BE2C (cell line): ENCODE measurements around the gene YJU2.
"Not testable (repeated sequence)": the region's sequence is repeated elsewhere in the genome, so short reads cannot be mapped to it uniquely, and the experiment has no call there.

ENCODE experiments used
- DNase-seq: peaks from one replicate; pipeline ENCODE4 v3.0.0-alpha.2; 2020
- H3K27me3 ChIP-seq: fragments of 250-450 bp; sonication (Bioruptor Pico); 2 replicates; pipeline ENCODE4 v1.5.1; 2020; ENCODE audit warnings: mild to moderate bottlenecking
- H3K36me3 ChIP-seq: fragments of 250-450 bp; sonication (Bioruptor Pico); 2 replicates; pipeline ENCODE4 v1.5.1; 2020; ENCODE audit warnings: mild to moderate bottlenecking
- H3K4me1 ChIP-seq: fragments of 250-450 bp; sonication (Bioruptor Pico); 2 replicates; pipeline ENCODE4 v1.5.1; 2020
- H3K4me3 ChIP-seq: 2 replicates; pipeline ENCODE4 v1.5.1; 2011; ENCODE audit warnings: low read depth, low read length
- H3K9me3 ChIP-seq: fragments of 250-450 bp; sonication (Bioruptor Pico); 2 replicates; pipeline ENCODE4 v1.5.1; 2020
- TF ChIP-seq, protein P1 (sequence below): IDR thresholded peaks from 2 replicates; pipeline ENCODE4 v1.5.1; 2012; ENCODE audit warnings: mild to moderate bottlenecking, low read depth, low read length

Gene YJU2

DNA sequence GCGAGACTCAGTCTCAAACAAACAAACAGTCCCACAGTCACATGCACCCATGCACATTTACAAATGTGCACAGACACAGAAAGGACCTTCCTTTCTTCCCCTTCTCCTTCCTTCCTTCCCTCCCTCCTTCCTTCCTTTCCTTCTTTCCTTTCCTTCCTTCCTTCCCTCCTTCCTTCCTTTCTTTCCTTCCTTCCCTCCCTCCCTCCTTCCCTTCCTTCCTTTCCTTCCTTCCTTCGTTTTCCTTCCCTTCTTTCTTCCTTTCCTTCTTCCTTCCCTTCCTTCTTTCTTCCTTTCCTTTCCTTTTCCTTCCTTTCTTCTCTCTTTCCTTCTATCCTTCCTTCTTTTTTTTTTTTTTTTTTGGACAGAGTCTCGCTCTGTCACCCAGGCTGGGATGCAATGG, 33.8 kb upstream of the YJU2 start:
- TF ChIP-seq, protein P1, sequence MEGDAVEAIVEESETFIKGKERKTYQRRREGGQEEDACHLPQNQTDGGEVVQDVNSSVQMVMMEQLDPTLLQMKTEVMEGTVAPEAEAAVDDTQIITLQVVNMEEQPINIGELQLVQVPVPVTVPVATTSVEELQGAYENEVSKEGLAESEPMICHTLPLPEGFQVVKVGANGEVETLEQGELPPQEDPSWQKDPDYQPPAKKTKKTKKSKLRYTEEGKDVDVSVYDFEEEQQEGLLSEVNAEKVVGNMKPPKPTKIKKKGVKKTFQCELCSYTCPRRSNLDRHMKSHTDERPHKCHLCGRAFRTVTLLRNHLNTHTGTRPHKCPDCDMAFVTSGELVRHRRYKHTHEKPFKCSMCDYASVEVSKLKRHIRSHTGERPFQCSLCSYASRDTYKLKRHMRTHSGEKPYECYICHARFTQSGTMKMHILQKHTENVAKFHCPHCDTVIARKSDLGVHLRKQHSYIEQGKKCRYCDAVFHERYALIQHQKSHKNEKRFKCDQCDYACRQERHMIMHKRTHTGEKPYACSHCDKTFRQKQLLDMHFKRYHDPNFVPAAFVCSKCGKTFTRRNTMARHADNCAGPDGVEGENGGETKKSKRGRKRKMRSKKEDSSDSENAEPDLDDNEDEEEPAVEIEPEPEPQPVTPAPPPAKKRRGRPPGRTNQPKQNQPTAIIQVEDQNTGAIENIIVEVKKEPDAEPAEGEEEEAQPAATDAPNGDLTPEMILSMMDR, result no peak
- Histone ChIP-seq H3K36me3 (no peaks in the 10 kb centered on the region), H3K9me3 (peaks cover 6% of the 10 kb centered on the region), H3K4me1 (no peaks in the 10 kb centered on the region), H3K4me3 (no peak overlapping the region), H3K27me3 (peaks cover 49% of the 10 kb centered on the region)
- DNase-seq, result no peak

DNA sequence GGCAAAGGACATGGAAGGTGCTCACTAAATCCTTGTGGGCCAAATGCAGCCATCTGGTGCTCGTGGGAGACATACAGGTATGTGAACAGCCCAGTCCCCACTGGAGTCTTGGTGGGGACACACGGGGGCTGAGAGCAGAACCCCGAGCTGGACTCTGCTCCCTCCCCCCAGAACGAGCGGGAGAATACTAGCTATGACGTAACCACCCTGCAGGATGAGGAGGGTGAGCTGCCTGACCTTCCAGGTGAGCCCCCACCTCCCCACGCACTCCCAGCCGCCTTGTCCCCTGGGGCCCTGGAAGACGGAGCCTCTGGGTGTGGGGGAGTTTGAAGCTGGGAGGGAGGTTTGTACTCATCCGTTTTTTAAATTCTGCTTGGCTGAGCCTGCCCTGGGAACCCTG, 31.1 kb upstream of the YJU2 start:
- Histone ChIP-seq H3K9me3 (peaks cover 6% of the 10 kb centered on the region), H3K4me3 (no peak overlapping the region), H3K27me3 (peaks cover 43% of the 10 kb centered on the region), H3K36me3 (no peaks in the 10 kb centered on the region), H3K4me1 (no peaks in the 10 kb centered on the region)
- TF ChIP-seq, protein P1, result no peak
- no peak for DNase-seq

DNA sequence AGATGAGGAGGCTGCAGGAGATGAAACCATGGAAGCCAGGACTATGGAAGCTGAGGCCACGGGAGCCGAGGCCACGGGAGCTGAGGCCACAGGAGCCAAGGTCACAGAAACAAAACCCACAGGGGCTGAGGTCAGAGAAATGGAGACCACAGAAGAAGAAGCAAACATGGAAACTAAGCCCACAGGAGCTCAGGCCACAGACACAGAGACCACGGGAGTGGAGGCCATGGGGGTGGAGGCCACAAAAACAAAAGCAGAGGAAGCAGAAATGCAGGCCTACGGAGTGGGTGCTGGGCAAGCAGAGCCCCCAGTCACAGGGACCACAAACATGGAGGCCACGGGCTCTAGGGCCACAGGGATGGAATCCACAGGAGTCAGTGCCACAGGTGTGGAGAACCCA, 30.0 kb upstream of the YJU2 start:
- Histone ChIP-seq H3K9me3 (peaks cover 6% of the 10 kb centered on the region), H3K4me3 (no peak overlapping the region), H3K36me3 (no peaks in the 10 kb centered on the region), H3K4me1 (no peaks in the 10 kb centered on the region), H3K27me3 (peaks cover 38% of the 10 kb centered on the region)
- DNase-seq, result no peak
- TF ChIP-seq, protein P1, result no peak

DNA sequence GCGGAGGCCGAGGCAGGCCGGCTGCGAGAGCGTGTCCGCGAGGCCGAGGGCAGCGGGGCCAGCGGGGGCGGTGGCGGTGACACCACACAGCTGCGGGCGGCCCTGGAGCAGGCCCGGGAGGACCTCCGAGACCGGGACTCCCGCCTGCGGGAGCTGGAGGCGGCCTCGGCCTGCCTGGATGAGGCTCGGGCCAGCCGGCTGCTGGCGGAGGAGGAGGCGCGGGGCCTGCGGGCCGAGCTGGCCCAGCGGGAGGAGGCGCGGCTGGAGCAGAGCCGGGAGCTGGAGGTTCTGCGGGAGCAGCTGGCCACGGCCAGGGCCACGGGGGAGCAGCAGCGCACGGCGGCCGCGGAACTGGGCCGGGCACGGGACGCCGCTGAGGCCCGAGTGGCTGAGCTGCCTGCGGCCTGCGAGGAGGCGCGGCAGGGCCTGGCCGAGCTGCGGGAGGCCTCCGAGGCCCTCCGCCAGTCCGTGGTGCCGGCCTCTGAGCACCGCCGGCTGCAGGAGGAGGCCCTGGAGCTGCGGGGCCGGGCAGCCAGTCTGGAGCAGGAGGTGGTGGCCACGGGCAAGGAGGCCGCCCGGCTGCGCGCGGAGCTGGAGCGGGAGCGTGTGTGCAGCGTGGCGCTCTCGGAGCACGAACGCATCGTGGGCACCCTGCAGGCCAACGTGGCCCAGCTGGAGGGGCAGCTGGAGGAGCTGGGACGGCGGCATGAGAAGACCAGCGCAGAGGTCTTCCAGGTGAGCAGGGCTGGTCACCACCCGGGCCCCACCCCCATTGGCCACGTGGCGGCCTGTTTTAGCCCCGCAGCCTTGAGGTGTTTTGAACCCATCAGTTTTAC, 29.2 kb upstream of the YJU2 start:
- DNase-seq, result no peak
- peaks cover 6% of the 10 kb centered on the region for H3K9me3 ChIP-seq
- no peaks in the 10 kb centered on the region for H3K36me3 ChIP-seq
- H3K4me3 ChIP-seq, result no peak overlapping the region
- H3K4me1 ChIP-seq, result no peaks in the 10 kb centered on the region
- TF ChIP-seq, protein P1, result no peak
- peaks cover 32% of the 10 kb centered on the region for H3K27me3 ChIP-seq

DNA sequence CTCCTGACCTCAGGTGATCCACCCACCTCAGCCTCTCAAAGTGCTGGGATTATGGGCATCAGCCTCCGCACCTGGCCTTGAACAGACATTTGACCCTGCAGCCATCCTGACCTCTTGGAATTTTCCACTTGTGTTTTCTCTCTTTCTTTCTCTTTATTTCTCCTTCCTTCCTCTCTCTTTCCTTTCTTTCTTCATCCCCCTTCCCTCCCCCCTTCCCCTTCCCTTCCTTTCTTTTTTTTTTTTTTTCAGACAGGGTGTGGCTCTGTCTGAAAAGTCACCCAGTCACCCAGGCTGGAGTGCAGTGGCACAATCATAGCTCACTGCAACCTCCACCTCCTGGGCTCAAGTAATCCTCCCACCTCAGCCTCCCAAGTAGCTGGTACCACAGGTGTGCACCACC, 28.4 kb upstream of the YJU2 start:
- not testable (repeated sequence) for H3K4me1 ChIP-seq, H3K4me3 ChIP-seq, H3K36me3 ChIP-seq, DNase-seq, H3K9me3 ChIP-seq
- H3K27me3 ChIP-seq, result peaks cover 23% of the 10 kb centered on the region

DNA sequence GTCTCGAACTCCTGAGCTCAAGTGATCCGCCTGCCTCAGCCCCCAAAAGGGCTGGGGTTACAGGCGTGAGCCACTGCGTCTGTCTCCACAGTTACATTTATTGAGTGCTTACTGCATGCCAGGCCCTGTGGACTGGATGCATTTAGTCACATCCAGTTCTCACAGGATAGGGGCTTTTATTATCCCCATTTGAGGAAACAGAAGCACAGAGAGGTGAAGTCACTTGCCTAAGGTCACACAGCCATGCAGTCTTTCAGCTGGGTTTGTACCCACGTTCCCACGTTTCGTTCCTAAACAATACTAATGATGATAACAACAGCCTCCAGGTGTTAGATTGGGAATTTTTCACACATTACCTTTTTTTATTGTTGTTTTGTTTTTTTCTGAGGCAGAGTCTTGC, 26.7 kb upstream of the YJU2 start:
- H3K9me3 ChIP-seq, result peaks cover 6% of the 10 kb centered on the region
- H3K36me3 ChIP-seq, result no peaks in the 10 kb centered on the region
- TF ChIP-seq, protein P1, result no peak
- no peaks in the 10 kb centered on the region for H3K4me1 ChIP-seq
- DNase-seq, result no peak
- peaks cover 6% of the 10 kb centered on the region; the same call in 1 of the 2 replicates for H3K27me3 ChIP-seq
- no peak overlapping the region for H3K4me3 ChIP-seq
